H7 (cell line): ENCODE results near the gene FGF8. TPM values are rescaled to one million over a fixed set of nuclear protein-coding genes. Genes with fewer than 3 reads are reported as not detected.

ENCODE experiments used
- DNase-seq: peaks from one replicate; pipeline ENCODE4 v3.0.0; 2012
- H3K27me3 ChIP-seq: 2 replicates; pipeline ENCODE4 v1.6.0; 2011; ENCODE audit warnings: mild to moderate bottlenecking, low read length; ENCODE audit not compliant: control insufficient read depth, insufficient read depth
- H3K36me3 ChIP-seq: replicated peaks from 2 replicates; pipeline ENCODE4 v1.5.1; 2011; ENCODE audit warnings: low read length; ENCODE audit not compliant: control insufficient read depth, insufficient read depth
- H3K4me3 ChIP-seq: 2 replicates; pipeline ENCODE4 v1.5.1; 2011; ENCODE audit warnings: low read depth, mild to moderate bottlenecking, control low read depth, low read length, moderate library complexity; ENCODE audit not compliant: insufficient read depth
- total RNA-seq: library from RNA; depleted of rRNA; stranded (reverse); fragments of >200 nt; shearing (Covaris generic); gene quantifications from 2 replicates; pipeline ENCODE4 v1.2.3, GENCODE V29; 2014; rRNA removed

The FGF8 gene
- total RNA-seq, 1 experiment from 2014 or later, result 59.8 TPM

- Histone ChIP-seq H3K36me3 (no peaks in the 10 kb centered on the region), H3K27me3 (no peaks in the 10 kb centered on the region), H3K4me3 (no peak overlapping the region)
- DNase-seq, result no peak
These were observed 30.7 kb downstream of the FGF8 start for GRCh38 chr10:101745074-101745696.

DNA sequence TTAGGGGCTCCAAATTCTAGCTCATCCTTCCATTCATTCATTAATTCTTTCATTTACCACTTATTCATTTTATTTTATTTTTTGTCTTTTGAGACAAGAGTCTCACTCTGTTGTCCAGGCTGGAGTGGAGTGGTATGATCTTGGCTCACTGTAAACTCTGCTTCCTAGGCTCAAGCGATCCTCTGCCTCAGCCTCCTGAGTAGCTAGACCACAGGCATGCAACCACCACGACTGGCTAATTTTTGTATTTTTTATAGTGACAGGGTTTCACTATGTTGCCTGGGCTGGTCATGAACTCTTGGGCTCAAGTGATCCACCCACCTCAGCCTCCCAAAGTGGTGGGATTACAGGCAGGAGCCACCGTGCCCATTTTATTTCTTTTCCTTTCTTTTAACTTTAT is 31.6 kb downstream of the FGF8 start:
- no peaks in the 10 kb centered on the region for H3K27me3 ChIP-seq
- H3K36me3 ChIP-seq, result no peaks in the 10 kb centered on the region
- DNase-seq, result no peak
- no peak overlapping the region for H3K4me3 ChIP-seq

DNA sequence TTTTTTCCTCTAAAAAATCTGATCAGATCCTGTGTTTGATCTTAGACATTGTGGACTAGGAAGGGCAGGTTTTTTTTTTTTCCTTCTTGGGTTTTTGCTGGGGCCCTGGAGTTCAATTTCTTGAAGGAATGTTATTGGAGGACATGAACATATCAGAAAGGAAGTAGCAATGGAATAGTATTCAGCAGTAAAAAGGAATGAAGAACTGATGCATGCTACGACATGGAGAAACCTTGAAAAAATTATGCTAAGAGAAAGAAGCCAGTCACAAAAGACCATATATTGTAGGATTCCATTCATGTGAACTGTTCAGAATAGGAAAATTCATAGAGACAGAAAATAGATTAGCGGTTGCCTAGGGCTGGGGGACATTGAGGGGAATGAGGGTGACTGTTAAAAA is 34.0 kb downstream of the FGF8 start:
- DNase-seq, result no peak
- Histone ChIP-seq H3K27me3 (no peaks in the 10 kb centered on the region), H3K36me3 (no peaks in the 10 kb centered on the region), H3K4me3 (no peak overlapping the region)

GRCh38 chr10:101736666-101737065 is 39.2 kb downstream of the FGF8 start:
- no peak for DNase-seq
- Histone ChIP-seq H3K4me3 (no peak overlapping the region), H3K36me3 (no peaks in the 10 kb centered on the region), H3K27me3 (no peaks in the 10 kb centered on the region)

DNA sequence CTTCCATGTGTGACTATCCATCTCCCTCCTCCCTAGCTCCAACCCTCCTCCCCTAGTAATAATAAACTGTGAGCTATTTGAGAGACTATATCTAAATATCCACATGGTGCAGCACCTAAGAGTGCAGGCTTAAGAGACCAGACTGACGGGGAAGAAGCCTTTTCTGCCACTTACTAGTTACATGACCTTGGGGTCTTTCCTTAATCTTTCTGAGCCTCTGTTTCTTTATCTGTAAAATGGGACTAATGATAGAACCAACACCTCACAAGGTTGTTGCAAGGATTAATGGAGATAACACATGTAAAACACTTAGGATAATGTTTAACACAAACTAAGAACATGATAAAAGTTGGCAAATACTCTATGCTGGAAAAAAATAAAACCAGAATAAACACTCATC is 43.8 kb downstream of the FGF8 start:
- H3K36me3 ChIP-seq, result no peaks in the 10 kb centered on the region
- no peak for DNase-seq
- no peak overlapping the region for H3K4me3 ChIP-seq
- no peaks in the 10 kb centered on the region for H3K27me3 ChIP-seq

- DNase-seq, result no peak
- H3K4me3 ChIP-seq, result no peak overlapping the region
- no peaks in the 10 kb centered on the region for H3K36me3 ChIP-seq
- no peaks in the 10 kb centered on the region for H3K27me3 ChIP-seq
These were observed 49.9 kb downstream of the FGF8 start for GRCh38 chr10:101726115-101726387.

GRCh38 chr10:101725296-101726114 is 50.4 kb downstream of the FGF8 start:
- Histone ChIP-seq H3K36me3 (no peaks in the 10 kb centered on the region), H3K27me3 (no peaks in the 10 kb centered on the region), H3K4me3 (no peak overlapping the region)
- DNase-seq, result no peak

DNA sequence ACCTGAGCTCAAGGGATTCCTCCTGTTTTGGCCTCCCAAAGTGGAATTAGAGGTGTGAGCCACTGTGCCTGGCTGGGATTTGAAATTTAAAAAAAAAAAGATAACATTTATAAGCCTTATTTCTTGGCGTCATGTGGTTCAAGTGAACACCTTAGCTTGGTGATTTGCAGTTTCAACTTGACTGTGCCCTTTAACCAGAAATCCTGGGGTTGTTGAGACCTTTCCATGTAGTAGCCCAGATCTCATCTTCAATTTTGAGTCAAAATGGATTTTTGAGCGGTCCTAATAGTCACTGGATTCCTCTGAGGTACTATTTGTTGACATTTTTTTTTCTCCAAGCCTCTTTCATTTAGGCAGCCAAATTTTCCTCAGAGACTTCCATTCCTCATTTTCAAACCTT is 51.5 kb downstream of the FGF8 start:
- no peaks in the 10 kb centered on the region for H3K36me3 ChIP-seq
- no peaks in the 10 kb centered on the region for H3K27me3 ChIP-seq
- H3K4me3 ChIP-seq, result no peak overlapping the region
- DNase-seq, result no peak

- Histone ChIP-seq H3K27me3 (no peaks in the 10 kb centered on the region), H3K36me3 (no peaks in the 10 kb centered on the region), H3K4me3 (no peak overlapping the region)
- no peak for DNase-seq
These were observed 52.7 kb downstream of the FGF8 start for GRCh38 chr10:101723176-101723575.

GRCh38 chr10:101721806-101722205 is 54.1 kb downstream of the FGF8 start:
- H3K36me3 ChIP-seq, result no peaks in the 10 kb centered on the region

GRCh38 chr10:101720606-101721230 is 55.2 kb downstream of the FGF8 start:
- H3K27me3 ChIP-seq, result no peaks in the 10 kb centered on the region
- no peak overlapping the region for H3K4me3 ChIP-seq
- no peak for DNase-seq
- no peaks in the 10 kb centered on the region for H3K36me3 ChIP-seq

More at GRCh38 chr10:101721806-101722205, 54.1 kb downstream of the FGF8 start:
- Histone ChIP-seq H3K27me3 (no peaks in the 10 kb centered on the region), H3K4me3 (no peak overlapping the region)
- DNase-seq, result no peak

Other genes with a start within 250 kb of the FGF8 start
- gene POLL, start 187.9 kb downstream of the FGF8 start, total RNA-seq, result 24.9 and 25.0 TPM in 2 replicates
- 33.4 and 48.7 TPM in 2 replicates for gene DPCD, start 187.8 kb downstream of the FGF8 start, total RNA-seq
- 25.2 and 25.4 TPM in 2 replicates for gene FBXW4, start 80.9 kb downstream of the FGF8 start, total RNA-seq
- gene NPM3, start 7.3 kb upstream of the FGF8 start, total RNA-seq, result 332 and 360 TPM in 2 replicates
- 56.3 and 96.7 TPM in 2 replicates for gene OGA, start 42.3 kb upstream of the FGF8 start, total RNA-seq
- 2.3 and 5.9 TPM in 2 replicates for gene KCNIP2, start 67.7 kb upstream of the FGF8 start, total RNA-seq